OCI-LY7 (cell line): ENCODE results near the gene RNF207. TPM values are rescaled to one million over a fixed set of nuclear protein-coding genes. Genes with fewer than 3 reads are reported as not detected.

Source experiments
- BruUV-seq: library from RNA; stranded (reverse); fragments of 400-500 nt; replicated peaks from 2 replicates; lab custom pipeline; 2021; lab: Mats Ljungman, UMichigan
- CTCF ChIA-PET: fragments of 300-600 bp; sonication (Branson Sonifier 250); formaldehyde crosslinking; loops from one replicate; lab custom pipeline; 2022; ENCODE audit warnings: antibody characterized with exemption; ENCODE audit not compliant: unreplicated experiment; lab: Charles Lee
- POLR2A ChIA-PET: fragments of 300-600 bp; sonication (Branson Sonifier 250); formaldehyde crosslinking; loops from one replicate; lab custom pipeline; 2022; ENCODE audit warnings: antibody characterized with exemption; lab: Charles Lee
- DNase-seq: peaks from one replicate; pipeline ENCODE4 v3.0.0-alpha.2; 2015; ENCODE audit warnings: low spot score
- H2AFZ ChIP-seq: fragments of 200-600 bp; sonication (generic), shearing (Covaris generic); 2 replicates; pipeline ENCODE4 v1.6.1; 2014; ENCODE audit warnings: mild to moderate bottlenecking, antibody characterized with exemption, low read length, moderate library complexity
- H3K27ac ChIP-seq: fragments of 200-600 bp; sonication (generic); 2 replicates; pipeline ENCODE4 v1.5.1; 2014; ENCODE audit warnings: mixed run types, low read depth, mild to moderate bottlenecking, moderate library complexity, low read length, inconsistent platforms; ENCODE audit not compliant: poor library complexity, severe bottlenecking
- H3K36me3 ChIP-seq: fragments of 200-600 bp; sonication (generic); 2 replicates; pipeline ENCODE4 v1.6.1; 2014; ENCODE audit warnings: mild to moderate bottlenecking, antibody characterized with exemption, low read length, moderate library complexity, mixed read lengths; ENCODE audit not compliant: insufficient read depth
- H3K4me1 ChIP-seq: fragments of 200-600 bp; sonication (generic); 2 replicates; pipeline ENCODE4 v1.5.1; 2014; ENCODE audit warnings: mild to moderate bottlenecking, low read length; ENCODE audit not compliant: insufficient read depth, poor library complexity, severe bottlenecking
- H3K4me2 ChIP-seq: fragments of 200-600 bp; sonication (generic); 2 replicates; pipeline ENCODE4 v1.6.1; 2014; ENCODE audit warnings: mild to moderate bottlenecking, low read length
- H3K4me3 ChIP-seq: fragments of 200-600 bp; sonication (generic); 2 replicates; pipeline ENCODE4 v1.5.1; 2014; ENCODE audit warnings: mild to moderate bottlenecking, low read depth, low read length; ENCODE audit not compliant: poor library complexity, severe bottlenecking
- H3K79me2 ChIP-seq: fragments of 200-600 bp; sonication (generic); 2 replicates; pipeline ENCODE4 v1.6.1; 2016; ENCODE audit warnings: low read depth, mild to moderate bottlenecking, low read length, moderate library complexity, mixed read lengths; ENCODE audit not compliant: insufficient read depth
- H3K9me2 ChIP-seq: fragments of 200-600 bp; sonication (generic); 2 replicates; pipeline ENCODE4 v1.6.1; 2016; ENCODE audit warnings: mild to moderate bottlenecking, low read length, mixed read lengths; ENCODE audit not compliant: insufficient read depth
- H3K9me3 ChIP-seq: fragments of 200-600 bp; sonication (generic); 2 replicates; pipeline ENCODE4 v1.6.1; 2014; ENCODE audit warnings: mild to moderate bottlenecking, mixed run types, low read length, mixed read lengths
- H4K20me1 ChIP-seq: fragments of 200-600 bp; sonication (generic); 2 replicates; pipeline ENCODE4 v1.6.1; 2014; ENCODE audit warnings: mild to moderate bottlenecking, antibody characterized with exemption, low read length, moderate library complexity, mixed read lengths; ENCODE audit not compliant: insufficient read depth
- CTCF ChIP-seq: fragments of 200-600 bp; sonication (generic); conservative IDR thresholded peaks from 2 replicates; pipeline ENCODE4 v1.5.1; 2014; ENCODE audit warnings: mild to moderate bottlenecking, antibody characterized with exemption, low read length, moderate library complexity, mixed read lengths
- EZH2phosphoT487 ChIP-seq: fragments of 200-600 bp; sonication (generic); IDR thresholded peaks from 2 replicates; pipeline ENCODE4 v1.6.1; 2018; ENCODE audit warnings: low read depth, borderline replicate concordance, mild to moderate bottlenecking, mixed run types, antibody characterized with exemption, low read length, moderate library complexity, mixed read lengths
- intact Hi-C: fragments of 100-400 bp; cut with micrococcal nuclease; formaldehyde crosslinking; loops from one replicate; pipeline ENCODE4 v1.10.0; 2022; ENCODE audit not compliant: unreplicated experiment
- total RNA-seq, 2 experiments: library from RNA; depleted of rRNA in 1 of 2; stranded (reverse); fragments of >200 nt in 1 of 2; shearing (Covaris generic) in 1 of 2; gene quantifications; 2 replicates each; pipeline ENCODE4 v1.2.3, GENCODE V29; 2014 to 2022

Gene RNF207
- total RNA-seq, 2 experiments from 2014 or later: not detected

DNA sequence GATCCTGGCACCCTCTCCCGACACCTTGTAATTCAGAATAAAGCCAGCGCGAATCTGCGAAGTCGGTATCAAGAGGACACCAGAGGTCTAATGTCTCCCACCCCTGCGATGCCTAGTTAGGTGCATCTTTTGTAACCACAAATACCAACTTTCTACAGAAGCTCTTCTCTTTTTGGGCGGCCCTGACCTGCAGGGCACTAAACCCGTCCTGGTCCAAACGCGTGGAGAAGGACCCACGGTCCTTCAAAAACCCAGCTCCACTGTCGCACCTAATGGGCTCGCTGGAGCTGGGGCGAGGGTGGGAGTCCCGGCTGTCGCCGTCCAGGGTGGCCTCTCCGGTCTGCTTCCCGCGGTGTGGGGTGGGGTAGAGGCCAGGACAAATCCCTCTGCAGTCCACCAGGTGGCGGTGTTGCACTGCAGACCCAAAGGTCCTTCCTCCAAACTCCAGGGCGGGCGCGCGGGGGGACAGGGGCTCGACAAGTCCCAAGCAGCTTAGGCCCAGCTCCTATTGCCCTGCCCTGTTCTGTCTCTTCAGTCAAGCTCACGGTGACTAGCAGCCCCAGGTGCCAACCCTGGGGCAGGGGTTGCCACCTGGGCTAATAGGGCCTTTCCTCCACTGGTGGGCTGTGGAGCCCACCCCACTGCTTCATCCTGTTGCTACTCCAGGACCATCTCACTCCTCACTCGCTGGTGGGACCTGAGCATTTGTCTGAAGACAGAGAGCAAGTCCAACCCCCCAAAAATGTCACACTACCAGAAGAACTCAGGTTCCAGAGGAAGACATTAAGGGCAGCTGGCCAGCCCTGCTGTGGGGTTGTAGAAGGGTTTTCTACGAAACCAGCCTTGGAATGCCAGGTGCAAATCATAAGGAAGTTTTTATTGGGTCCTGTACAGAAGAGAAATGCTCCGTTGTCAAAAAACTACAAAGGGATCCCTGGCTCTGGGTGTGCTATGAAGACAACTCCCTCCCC, 40.9 kb downstream of the RNF207 start:
- Histone ChIP-seq H4K20me1 (no peaks in the 10 kb centered on the region), H2AFZ (no peak overlapping the region), H3K27ac (no peak overlapping the region), H3K79me2 (no peaks in the 10 kb centered on the region), H3K4me3 (no peak overlapping the region), H3K9me3 (no peaks in the 10 kb centered on the region), H3K4me1 (no peaks in the 10 kb centered on the region), H3K4me2 (no peak overlapping the region), H3K9me2 (no peaks in the 10 kb centered on the region), H3K36me3 (no peaks in the 10 kb centered on the region)
- ChIA-PET POLR2A (interaction anchor here (0.6 kb wide), 1 partner anchor 166 kb away, joined by 3 read pairs; no protein-coding TSS in a partner anchor), CTCF (interaction anchor here (1.1 to 1.3 kb wide), 2 partner anchors 10 to 156 kb away, joined by 3 read pairs; no protein-coding TSS in a partner anchor)
- TF ChIP-seq CTCF (peak; percentile 89), EZH2phosphoT487 (no peak)
- intact Hi-C loops: loop anchor here (1.0 to 10.0 kb wide), 5 partner anchors 97 to 188 kb away; no protein-coding TSS in a partner anchor
- no TSS peak for BruUV-seq
- DNase-seq: peak; percentile 67

GRCh38 chr1:6247651-6248050, 41.7 kb downstream of the RNF207 start:
- ChIA-PET POLR2A (interaction anchor here (0.6 to 1.1 kb wide), 2 partner anchors 159 to 165 kb away, joined by 3 to 4 read pairs; no protein-coding TSS in a partner anchor), CTCF (interaction anchor here (1.1 kb wide), 1 partner anchor 9 kb away, joined by 3 read pairs; no protein-coding TSS in a partner anchor)
- H3K9me3 ChIP-seq: no peaks in the 10 kb centered on the region
- no peak for DNase-seq
- H3K4me1 ChIP-seq: no peaks in the 10 kb centered on the region
- no peaks in the 10 kb centered on the region for H3K36me3 ChIP-seq
- no TSS peak for BruUV-seq
- no peak overlapping the region for H3K27ac ChIP-seq
- no peak overlapping the region for H3K4me2 ChIP-seq
- TF ChIP-seq CTCF (no peak), EZH2phosphoT487 (no peak)
- no peaks in the 10 kb centered on the region for H3K9me2 ChIP-seq
- intact Hi-C loops: loop anchor here (2.0 to 10.0 kb wide), 4 partner anchors 110 to 187 kb away; no protein-coding TSS in a partner anchor
- H4K20me1 ChIP-seq: no peaks in the 10 kb centered on the region
- no peak overlapping the region for H3K4me3 ChIP-seq
- H2AFZ ChIP-seq: no peak overlapping the region
- H3K79me2 ChIP-seq: no peaks in the 10 kb centered on the region
